HG03565 (cell line): Measurements from ENCODE around the gene ANKRD29.

Experiments
- ATAC-seq: cut with Tn5 transposase; IDR thresholded peaks from one replicate; pipeline ENCODE4 v1.9.1; 2021; ENCODE audit warnings: mild to moderate bottlenecking, moderate library complexity; ENCODE audit not compliant: unreplicated experiment

Gene ANKRD29, protein sequence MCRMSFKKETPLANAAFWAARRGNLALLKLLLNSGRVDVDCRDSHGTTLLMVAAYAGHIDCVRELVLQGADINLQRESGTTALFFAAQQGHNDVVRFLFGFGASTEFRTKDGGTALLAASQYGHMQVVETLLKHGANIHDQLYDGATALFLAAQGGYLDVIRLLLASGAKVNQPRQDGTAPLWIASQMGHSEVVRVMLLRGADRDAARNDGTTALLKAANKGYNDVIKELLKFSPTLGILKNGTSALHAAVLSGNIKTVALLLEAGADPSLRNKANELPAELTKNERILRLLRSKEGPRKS

DNA sequence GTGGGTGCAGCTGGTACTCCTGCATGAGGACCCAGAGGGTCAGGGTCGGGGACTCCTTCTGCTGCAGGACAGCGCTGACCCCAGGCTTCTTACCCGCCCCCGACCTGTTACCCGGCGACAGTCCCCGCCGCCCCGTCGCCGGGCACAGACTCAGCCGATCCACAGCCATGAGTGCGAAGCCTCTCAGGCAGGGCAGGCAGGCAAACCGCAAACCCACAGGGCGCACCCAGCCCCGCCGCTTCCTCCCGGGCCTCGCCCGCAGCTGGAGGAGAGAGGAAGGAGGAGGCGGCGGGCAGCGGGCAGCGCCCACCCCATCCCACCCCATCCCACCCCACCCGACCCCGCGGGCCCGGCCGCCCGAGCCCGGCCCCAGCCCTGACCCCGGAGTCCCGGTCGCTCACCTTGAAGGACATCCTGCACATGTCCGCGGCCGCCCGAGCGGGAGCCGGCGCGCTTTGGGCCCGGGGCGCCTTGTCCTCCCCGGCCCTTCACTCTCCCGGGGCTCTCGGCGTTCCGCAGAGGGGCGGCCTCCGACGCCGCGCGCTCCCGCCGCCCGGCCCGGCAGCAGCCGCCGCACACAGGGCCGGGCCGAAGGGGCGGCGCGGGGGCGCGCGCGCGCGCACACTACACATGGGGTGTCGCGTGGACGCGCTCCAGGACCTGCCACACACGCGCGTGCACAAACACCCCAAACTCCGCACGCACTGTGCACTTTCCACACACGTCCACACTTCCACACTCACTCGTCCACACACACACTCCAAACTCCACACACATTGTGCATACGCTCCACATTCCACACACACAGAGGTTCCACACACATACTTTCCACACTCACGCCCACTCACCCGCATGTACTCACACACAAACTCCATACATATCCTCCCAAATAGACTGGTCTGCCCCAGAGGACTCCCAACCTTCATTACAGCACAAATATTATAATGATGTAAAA, at the start of gene ANKRD29:
ANKRD29 (minus strand) TSS at position 603 of the 955 bp plus-strand sequence; CDS start at position 422, 181 bp downstream.
- no peak for ATAC-seq

DNA sequence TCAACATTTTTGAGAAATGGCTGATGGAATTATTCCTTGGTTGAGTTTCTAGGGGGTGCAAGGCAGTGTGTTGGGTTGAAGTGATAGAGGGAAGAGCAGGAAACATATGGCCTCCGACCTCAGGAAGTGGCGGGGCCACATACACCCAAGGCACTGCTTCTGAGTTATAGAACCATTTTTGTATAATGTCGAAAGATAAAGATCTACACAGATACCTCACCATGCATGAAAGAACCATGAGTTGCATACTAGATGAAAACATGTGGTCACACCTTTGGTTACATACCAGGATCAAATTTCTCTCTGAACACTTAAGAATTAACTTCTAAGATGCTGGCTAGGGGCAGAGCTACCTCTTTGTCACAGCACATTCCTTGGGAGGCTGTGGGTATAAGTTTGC, 49.7 kb upstream of the ANKRD29 start:
- no peak for ATAC-seq

DNA sequence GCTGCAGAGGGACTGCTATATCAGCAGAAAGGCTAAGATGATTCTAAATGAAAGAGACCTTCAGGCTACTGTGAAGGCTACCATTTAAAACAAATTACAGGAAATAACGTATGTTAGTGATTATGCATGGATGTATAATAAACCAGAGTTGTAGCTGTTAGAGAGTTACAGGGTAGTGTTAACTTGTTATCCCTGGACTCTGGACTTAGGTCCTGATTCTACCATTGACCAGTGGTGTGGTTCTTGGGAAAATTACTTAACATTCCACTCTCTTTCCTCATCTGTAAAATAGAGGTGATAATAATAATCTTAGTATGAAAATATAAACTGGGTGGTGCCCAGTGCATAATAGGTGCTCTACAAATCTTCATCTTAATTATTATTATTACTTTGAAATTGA, 48.7 kb upstream of the ANKRD29 start:
- no peak for ATAC-seq

DNA sequence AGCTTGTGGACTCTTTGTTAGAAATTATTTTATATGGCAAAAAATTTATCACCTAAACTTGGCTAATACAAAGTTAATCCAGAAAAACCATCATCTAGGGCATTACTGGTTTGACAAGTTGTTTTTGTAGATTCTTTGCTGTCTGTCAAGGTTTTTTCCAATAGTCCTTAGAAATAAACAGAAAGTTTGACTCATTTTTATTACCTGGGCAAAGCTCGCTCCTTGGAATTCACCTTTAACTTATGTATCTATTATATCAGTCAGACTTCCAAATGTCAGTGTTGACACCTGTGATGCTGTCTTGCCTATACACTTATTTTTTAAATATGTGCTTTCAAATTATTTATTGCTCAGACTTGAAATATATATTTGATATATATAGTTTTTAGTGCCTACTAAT, 48.2 kb upstream of the ANKRD29 start:
- ATAC-seq, result no peak

DNA sequence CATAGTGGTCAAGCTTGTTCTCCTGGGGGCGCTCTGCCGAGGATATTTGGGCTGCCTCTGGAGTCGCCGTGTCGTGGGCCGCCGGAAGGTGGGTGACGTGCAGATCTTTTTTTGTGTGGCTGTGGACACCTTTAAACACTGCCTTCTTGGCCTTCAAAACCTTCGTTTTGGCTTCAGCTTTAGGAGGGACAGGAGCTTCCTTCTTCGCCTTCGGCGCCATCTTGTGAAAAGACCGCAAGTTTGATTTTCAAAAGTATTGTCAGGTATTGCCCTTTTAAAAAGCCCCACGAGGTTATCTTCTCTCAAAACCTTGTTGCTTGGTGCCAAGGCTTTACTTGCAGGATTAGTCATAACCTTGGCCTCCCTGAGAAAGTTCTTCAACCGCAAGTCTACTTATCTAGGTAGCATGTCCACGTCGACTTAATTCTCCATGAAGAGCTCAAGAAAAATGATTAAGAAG, 47.4 kb upstream of the ANKRD29 start:
- no peak for ATAC-seq

DNA sequence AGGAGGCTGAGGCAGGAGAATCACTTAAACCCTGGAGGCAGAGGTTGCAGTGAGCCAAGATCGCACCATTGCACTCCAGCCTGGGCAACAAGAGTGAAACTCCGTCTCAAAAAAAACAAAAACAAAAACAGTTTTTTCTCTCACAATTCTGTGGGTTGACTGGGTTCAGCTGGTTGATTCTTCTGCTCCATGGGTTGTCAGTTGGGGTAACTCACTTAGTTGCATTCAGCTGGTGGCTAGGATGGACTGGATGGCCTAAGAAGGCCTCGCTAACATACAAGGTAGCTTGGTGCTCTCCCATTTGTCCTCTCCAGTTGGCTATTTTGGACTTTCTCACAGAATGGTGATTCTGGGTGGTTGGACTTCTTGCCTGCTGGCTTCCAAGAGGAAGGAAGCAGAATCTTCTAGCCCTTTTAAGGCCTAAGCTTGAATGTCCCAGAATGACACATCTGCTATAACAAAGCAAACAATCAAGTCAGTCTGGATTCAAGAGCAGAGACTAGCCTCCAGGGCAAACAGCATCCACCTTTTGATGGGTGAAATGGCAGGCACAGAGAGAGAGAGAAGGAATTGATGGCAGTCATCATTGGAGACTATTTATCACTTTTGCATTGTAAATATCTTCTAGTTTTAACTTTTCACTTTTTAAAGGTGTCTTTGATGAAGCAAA, 44.4 kb upstream of the ANKRD29 start:
- ATAC-seq, result no peak

DNA sequence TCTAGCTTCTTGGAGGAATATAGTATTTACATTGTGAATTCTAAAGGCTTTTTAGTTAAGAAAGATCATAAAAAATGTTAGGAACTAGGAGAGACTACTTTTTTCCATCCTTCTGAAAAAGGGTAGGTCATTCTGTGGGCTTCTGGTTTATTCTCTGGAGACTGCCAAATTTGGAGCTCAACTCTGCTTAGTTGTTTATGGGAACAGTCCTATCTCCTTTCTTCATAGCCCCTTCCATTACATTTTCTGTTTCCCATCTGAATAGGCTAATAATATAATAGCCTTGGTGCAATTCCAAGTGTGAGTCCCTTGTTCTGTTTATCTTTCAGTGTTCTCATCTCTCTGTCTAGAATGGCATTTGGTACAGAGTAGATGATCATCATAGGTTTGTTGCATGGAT, 42.1 kb upstream of the ANKRD29 start:
- no peak for ATAC-seq

DNA sequence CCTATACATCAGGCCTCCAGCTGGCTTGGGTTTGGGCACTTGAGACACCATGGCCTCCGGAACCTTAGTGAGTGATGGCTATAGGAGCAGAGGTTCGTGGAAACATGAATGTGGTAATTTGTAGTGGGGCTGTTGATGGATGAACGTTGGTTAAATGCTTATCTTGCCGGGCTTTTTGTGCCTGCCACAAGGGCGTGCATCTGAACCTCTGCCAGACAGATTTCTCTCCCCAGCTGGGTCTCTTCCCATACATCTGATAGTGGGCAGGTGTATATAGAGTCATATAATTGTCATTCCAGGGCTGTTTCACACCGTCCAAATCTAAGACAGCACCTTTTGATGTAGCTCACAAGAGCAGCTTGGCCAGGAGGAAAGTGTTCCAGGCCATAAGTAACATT, 41.3 kb upstream of the ANKRD29 start:
- ATAC-seq, result no peak

DNA sequence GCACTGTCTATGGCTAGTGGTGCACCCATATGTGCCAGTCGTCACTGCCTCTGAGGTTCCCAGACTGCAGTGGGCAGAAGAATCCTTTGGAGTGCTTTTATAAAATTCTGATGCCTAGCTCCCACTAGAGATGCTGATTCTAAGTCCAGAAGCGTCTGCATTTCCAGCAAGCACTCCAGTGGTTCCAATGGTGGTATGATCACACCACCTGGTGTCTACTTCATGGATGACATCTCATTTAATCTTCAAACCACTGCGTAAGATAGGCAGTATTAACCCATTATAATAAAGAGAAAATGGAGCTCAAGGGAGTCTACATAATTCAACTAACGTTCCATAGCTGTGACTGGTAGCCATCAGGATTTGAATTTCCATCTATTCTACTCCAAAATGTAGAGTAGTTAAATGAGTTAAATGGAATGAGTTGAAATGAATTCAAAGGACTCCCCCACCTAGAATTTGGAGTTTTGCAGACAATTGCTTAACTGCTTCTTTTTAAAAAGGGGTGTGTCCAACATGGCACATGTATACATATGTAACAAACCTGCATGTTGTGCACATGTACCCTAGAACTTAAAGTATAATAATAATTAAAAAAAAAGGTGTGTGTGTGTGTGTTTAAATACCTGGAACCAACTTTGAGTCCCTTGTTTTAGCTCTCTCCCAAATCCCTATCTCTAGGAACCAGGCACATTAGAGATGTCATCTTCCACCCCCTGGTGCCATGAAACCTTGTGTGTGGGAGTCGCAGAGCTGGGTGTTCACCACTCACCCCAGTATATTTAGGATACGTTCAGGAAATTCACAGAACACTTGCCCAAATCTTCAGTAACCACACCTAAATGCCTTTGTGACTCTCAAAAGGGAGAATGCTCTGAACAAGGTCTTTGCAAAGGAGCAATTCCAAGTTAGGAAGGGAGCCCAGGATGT, 40.6 kb upstream of the ANKRD29 start:
- no peak for ATAC-seq

DNA sequence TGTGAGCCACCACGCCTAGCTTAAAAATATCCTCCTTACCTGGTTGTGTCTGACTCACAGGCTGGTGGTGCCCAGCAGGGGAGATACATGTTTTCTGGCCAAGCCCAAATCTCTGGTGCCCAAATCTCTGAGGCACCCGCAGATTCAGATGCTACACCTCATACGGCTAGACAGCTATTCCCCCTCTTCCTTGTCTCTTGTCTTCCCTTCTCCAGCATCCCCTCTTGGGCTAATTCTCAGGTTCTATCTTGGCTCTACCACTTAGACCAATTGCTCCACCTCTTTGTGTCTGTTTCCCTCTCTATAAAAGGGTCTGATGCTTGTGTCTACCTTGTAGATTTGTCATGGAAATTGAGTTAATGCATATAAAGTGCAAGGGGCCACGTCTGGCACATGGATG, 39.9 kb upstream of the ANKRD29 start:
- no peak for ATAC-seq

DNA sequence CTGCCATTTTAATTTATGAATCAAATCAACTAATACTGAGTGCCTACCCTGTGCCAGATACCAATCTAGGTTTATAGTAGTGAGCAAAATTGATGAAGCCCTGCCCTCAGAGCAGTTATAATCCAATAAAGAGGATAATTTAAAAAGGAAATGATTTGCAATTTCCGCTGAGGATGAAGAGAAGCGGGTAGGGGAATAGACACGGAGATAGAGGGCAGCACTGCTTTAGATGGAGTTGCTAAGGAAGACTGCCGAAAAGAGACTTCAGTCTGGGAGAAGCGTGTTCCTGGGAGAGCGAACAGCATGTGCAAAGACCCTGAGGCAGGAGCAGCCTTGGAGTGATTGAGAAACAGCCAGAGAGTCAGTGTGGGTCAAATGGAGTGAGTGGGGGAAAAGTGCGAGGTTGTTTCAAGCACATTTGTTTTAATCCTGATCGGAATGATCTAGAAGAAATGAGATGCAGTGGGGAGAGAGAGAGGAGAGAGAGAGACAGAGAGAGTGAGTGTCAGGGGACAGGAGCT, 38.9 kb upstream of the ANKRD29 start:
- no peak for ATAC-seq

DNA sequence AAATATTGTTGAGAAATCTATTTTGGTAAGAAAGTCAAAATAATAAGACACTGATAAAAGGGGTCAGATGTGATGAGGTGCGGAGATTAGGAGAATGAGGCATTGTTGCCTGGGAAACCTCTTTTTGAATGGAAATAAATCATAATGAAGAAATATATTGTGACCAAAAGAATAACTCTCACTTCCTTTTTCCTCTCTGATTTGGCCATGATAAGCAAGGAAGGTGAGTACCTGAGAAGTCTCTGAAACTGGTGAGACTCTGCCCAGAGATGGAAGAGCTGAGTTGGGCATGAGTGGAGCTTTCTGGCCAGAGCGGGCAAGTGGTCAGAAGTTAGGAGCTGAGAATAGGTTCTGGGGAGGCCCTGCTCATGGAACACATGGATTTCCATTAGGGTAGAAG, 38.3 kb upstream of the ANKRD29 start:
- no peak for ATAC-seq

DNA sequence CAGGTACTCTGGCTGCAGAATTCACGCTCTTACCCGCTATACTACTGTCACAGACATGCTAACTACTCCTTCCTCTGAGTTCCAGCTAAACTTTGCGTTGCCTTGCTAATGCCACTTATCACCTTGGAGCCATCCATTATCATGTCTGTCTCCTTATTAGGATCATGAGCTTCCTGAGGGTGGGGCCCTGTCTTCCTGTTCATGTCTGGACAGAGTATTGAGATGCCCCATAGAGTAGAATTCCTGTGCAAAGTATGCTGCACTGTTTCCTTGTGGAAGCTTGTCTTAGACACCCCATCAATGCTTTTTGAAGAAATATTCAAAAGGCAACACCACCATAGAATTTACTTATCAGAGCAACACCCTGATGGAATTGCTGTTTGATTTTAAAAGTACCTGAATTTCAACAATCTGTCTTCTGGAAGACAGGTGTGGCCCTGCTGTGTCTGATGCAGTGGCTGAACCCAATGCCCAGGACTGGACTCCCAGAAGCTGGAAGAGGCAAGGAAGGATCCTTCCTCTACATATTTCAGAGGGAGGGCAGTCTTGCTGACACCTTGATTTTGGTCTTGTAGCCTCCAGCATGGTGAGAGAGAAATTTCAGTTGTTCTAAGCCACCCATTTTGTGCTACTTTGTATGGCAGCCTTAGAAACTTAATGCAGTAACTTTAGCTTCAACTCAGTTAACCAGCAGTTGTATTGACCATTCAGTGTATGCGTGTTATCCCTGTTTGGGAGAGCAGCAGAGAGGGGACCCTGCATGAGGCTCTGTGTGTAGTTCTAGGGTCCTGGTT, 32.1 kb upstream of the ANKRD29 start:
- ATAC-seq, result no peak

DNA sequence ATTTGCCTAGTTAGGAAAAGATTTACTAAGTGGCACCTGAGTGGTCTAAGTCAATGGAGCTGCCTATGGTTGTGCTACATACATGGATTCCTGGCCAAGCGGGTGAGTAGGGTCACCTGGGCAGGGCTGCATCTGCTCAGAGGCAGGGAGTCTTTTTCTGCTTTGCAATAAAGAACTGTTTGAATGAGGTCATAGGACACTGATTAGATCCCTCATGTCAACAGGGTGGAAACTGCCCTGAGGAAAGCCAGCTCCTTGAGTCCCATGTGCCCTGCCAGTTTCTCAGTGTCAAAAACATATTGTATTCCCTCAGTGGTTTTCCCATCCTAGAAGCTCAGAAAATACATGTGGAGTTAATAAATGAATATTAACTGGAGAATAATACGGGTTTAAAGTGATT, 31.1 kb upstream of the ANKRD29 start:
- ATAC-seq, result no peak

DNA sequence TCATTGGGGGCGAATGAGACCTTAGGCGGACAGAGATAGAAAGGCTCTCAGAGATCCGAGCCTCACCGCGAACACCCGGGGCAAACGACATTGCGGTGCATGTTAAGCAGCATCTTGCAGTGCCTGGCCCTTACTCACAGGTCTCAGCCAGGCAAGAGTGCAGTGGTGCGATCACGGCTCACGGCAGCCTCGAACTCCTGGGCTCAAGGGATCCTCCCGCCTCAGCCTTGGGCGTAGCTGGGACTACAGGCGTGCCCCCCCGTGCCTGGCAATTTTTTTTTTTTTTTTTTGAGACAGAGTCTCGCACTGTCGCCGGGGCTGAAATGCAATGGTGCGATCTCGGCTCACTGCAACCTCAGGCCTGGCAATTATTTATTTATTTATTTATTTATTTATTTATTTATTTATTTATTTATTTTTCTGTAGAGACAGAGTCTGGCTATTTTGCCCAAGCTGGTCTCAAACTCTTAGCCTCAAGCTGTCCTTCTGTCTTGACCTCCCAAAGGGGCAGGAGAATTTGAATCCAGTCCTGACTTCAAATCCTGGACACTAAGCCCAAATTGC, 27.9 kb upstream of the ANKRD29 start:
- ATAC-seq, result no peak

DNA sequence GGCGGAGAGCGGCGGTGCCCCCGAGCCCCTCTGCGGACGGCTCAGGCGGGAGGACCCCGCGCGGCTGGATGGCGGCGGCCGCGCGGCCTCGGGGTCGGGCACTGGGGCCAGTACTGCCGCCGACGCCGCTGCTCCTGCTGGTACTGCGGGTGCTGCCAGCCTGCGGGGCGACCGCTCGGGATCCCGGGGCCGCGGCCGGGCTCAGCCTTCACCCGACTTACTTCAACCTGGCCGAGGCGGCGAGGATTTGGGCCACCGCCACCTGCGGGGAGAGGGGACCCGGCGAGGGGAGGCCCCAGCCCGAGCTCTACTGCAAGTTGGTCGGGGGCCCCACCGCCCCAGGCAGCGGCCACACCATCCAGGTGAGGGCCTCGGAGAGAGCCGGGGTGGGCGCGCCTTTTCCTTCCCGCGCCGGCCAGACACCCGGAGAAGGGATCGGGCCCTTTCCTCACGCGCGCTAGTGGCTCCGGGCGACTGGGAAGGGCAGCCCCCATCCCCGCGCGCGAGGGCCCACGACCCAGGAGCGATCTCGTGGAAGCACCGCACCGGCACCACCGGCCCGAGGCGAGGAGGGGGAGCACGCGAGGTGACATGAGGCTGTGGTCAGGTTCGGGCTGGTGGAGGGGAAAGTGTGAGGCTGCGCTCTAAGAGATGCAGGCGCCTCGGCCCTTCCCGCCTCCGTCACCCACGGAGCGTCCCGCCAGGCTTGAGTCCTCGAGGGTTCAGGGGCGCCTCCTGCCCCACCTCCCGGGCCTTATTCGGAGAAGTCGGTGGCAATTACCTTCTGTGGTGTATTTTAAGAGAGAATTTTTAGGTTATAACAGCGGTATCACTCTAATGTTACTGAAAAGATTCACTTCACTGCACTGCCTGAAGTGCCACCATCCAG, 27.1 kb upstream of the ANKRD29 start:
- ATAC-seq, result no peak

DNA sequence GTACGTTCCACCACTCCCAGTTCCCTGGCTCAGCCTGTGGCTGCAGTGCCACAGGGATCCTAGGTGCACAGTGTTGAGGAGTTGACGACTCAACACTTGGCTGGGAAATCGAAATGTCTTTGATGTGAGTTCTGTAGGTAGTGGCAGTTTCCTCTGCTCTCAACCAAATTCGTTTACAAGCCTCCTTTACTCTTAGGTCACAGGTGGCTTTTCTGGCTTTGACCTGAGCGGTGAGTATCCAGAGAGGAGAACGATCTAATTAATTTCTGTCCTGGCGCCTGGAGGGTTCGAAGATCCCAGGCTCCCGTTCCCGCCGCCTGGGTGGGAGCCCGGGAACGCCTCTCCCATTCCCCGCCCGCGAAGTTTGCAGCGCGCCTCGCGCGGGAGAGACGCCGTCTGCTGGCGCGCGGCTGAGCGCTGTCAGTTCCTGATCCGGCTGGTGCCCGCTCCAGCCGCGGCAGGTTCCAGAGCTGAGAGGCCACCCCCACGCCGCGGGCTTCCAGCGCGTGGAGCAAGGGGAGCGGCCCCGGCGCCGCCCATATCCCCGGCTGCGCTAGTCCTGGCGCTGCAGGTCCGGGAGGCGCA, 26.4 kb upstream of the ANKRD29 start, which contains the start of gene LAMA3:
LAMA3 (plus strand) TSS at position 423 of the 585 bp plus-strand sequence. CDS start 231 bp downstream, outside the sequence.
- no peak for ATAC-seq
